ENCODE measurements around the gene INHBE.
A peak's percentile ranks its signal among the peaks of the same experiment; 100 is the strongest.

The INHBE gene

DNA sequence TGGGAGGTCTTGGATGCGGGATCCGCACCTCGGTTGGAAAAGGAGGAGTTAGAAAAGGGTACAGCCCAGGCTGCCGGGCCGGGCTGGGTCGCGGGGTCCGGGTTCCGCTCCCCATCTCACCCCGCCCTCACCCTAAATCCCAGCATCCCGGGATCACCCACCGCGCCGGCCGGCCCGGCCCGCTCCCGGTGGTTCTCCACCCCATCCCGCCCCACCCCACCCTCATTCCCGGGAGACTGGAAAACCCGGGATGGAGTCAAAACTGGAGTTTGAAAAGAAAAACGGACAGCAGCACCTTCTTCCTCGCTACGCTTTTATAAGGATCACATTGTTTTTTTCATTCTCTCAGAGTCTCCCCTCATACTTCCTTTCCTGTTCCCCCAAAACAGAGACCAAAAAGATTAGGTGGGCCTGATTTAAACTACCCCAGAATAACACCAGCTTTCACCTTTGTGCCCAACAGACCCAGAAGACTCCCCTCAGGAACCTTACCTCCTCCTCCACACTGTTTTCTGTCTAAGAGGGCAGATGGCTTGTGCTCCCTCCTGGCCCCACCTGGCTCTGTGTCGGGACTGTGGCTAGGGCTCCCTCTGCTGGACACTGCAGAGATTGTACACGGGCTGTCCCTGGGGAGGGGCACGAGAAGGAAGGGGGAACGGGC is 7.3 kb downstream of the INHBE start (continued):
- no peak for TF ChIP-seq ZNF433 (tag by site-specific recombination; IDR thresholded peaks at IDR 0.05; ENCODE audit: low read depth)
- TF ChIP-seq REPIN1 (tag by site-specific recombination; IDR thresholded peaks at IDR 0.05; ENCODE audit: low read depth), result no peak
- TF ChIP-seq, protein P1, sequence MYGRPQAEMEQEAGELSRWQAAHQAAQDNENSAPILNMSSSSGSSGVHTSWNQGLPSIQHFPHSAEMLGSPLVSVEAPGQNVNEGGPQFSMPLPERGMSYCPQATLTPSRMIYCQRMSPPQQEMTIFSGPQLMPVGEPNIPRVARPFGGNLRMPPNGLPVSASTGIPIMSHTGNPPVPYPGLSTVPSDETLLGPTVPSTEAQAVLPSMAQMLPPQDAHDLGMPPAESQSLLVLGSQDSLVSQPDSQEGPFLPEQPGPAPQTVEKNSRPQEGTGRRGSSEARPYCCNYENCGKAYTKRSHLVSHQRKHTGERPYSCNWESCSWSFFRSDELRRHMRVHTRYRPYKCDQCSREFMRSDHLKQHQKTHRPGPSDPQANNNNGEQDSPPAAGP (tag by site-specific recombination; IDR thresholded peaks at IDR 0.05), result peak; percentile 85; the same call in 1 of the 2 replicates
- no peak for TF ChIP-seq ZBTB1 (tag by site-specific recombination; IDR thresholded peaks at IDR 0.05)
- TF ChIP-seq, protein P2, sequence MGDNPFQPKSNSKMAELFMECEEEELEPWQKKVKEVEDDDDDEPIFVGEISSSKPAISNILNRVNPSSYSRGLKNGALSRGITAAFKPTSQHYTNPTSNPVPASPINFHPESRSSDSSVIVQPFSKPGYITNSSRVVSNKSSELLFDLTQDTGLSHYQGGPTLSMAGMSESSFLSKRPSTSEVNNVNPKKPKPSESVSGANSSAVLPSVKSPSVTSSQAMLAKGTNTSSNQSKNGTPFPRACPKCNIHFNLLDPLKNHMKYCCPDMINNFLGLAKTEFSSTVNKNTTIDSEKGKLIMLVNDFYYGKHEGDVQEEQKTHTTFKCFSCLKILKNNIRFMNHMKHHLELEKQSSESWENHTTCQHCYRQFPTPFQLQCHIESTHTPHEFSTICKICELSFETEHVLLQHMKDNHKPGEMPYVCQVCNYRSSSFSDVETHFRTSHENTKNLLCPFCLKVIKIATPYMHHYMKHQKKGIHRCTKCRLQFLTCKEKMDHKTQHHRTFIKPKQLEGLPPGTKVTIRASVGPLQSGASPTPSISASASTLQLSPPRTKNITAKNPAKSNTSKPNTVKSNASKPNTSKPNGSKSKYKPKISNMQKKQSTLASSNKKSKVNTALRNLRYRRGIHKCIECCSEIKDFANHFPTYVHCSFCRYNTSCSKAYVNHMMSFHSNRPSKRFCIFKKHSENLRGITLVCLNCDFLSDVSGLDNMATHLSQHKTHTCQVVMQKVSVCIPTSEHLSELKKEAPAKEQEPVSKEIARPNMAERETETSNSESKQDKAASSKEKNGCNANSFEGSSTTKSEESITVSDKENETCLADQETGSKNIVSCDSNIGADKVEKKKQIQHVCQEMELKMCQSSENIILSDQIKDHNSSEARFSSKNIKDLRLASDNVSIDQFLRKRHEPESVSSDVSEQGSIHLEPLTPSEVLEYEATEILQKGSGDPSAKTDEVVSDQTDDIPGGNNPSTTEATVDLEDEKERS (tag by site-specific recombination; IDR thresholded peaks at IDR 0.05), result no peak
- TF ChIP-seq ZNF335 (tag by site-specific recombination; conservative IDR thresholded peaks at IDR 0.05), result peak; percentile 84
- TF ChIP-seq HOXC10 (CRISPR knock-in tag; IDR thresholded peaks at IDR 0.05), result no peak
- no peak for TF ChIP-seq ZNF16 (tag by site-specific recombination; IDR thresholded peaks at IDR 0.05; ENCODE audit: low read depth)
- TF ChIP-seq, protein P3, sequence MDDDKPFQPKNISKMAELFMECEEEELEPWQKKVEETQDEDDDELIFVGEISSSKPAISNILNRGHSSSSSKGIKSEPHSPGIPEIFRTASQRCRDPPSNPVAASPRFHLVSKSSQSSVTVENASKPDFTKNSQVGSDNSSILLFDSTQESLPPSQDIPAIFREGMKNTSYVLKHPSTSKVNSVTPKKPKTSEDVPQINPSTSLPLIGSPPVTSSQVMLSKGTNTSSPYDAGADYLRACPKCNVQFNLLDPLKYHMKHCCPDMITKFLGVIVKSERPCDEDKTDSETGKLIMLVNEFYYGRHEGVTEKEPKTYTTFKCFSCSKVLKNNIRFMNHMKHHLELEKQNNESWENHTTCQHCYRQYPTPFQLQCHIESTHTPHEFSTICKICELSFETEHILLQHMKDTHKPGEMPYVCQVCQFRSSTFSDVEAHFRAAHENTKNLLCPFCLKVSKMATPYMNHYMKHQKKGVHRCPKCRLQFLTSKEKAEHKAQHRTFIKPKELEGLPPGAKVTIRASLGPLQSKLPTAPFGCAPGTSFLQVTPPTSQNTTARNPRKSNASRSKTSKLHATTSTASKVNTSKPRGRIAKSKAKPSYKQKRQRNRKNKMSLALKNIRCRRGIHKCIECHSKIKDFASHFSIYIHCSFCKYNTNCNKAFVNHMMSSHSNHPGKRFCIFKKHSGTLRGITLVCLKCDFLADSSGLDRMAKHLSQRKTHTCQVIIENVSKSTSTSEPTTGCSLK (tag by site-specific recombination; IDR thresholded peaks at IDR 0.05), result no peak
- TF ChIP-seq YY1 (tag by site-specific recombination; IDR thresholded peaks at IDR 0.05), result no peak
- TF ChIP-seq, protein P4, sequence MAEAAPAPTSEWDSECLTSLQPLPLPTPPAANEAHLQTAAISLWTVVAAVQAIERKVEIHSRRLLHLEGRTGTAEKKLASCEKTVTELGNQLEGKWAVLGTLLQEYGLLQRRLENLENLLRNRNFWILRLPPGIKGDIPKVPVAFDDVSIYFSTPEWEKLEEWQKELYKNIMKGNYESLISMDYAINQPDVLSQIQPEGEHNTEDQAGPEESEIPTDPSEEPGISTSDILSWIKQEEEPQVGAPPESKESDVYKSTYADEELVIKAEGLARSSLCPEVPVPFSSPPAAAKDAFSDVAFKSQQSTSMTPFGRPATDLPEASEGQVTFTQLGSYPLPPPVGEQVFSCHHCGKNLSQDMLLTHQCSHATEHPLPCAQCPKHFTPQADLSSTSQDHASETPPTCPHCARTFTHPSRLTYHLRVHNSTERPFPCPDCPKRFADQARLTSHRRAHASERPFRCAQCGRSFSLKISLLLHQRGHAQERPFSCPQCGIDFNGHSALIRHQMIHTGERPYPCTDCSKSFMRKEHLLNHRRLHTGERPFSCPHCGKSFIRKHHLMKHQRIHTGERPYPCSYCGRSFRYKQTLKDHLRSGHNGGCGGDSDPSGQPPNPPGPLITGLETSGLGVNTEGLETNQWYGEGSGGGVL (tag by site-specific recombination; IDR thresholded peaks at IDR 0.05), result peak; percentile 54
- TF ChIP-seq ZNF248 (tag by site-specific recombination; IDR thresholded peaks at IDR 0.05), result no peak
- peak; percentile 70 for TF ChIP-seq ZBTB8A (tag by site-specific recombination; IDR thresholded peaks at IDR 0.05)
- no peak for TF ChIP-seq MEIS1 (CRISPR knock-in tag; IDR thresholded peaks at IDR 0.05; ENCODE audit: borderline replicate concordance)
- TF ChIP-seq ZNF558 (tag by site-specific recombination; IDR thresholded peaks at IDR 0.05), result peak; percentile 68; the same call in 1 of the 2 replicates
- TF ChIP-seq ZNF211 (tag by site-specific recombination; IDR thresholded peaks at IDR 0.05; ENCODE audit: low read depth), result no peak
- TF ChIP-seq ZNF274 (IDR thresholded peaks at IDR 0.05; ENCODE audit: low read length), result no peak
- no peak for TF ChIP-seq ZNF274 (tag by site-specific recombination; IDR thresholded peaks at IDR 0.05; ENCODE audit: borderline replicate concordance)
- peak; percentile 86 for TF ChIP-seq ZNF423 (tag by site-specific recombination; IDR thresholded peaks at IDR 0.05)
- TF ChIP-seq ZNF747 (tag by site-specific recombination; IDR thresholded peaks at IDR 0.05), result no peak
- TF ChIP-seq, protein P5, sequence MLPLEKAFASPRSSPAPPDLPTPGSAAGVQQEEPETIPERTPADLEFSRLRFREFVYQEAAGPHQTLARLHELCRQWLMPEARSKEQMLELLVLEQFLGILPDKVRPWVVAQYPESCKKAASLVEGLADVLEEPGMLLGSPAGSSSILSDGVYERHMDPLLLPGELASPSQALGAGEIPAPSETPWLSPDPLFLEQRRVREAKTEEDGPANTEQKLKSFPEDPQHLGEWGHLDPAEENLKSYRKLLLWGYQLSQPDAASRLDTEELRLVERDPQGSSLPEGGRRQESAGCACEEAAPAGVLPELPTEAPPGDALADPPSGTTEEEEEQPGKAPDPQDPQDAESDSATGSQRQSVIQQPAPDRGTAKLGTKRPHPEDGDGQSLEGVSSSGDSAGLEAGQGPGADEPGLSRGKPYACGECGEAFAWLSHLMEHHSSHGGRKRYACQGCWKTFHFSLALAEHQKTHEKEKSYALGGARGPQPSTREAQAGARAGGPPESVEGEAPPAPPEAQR (tag by site-specific recombination; IDR thresholded peaks at IDR 0.05), result 0 out of 2 replicates have a peak, but pooled peaks have one; percentile 29
- TF ChIP-seq, protein P6, sequence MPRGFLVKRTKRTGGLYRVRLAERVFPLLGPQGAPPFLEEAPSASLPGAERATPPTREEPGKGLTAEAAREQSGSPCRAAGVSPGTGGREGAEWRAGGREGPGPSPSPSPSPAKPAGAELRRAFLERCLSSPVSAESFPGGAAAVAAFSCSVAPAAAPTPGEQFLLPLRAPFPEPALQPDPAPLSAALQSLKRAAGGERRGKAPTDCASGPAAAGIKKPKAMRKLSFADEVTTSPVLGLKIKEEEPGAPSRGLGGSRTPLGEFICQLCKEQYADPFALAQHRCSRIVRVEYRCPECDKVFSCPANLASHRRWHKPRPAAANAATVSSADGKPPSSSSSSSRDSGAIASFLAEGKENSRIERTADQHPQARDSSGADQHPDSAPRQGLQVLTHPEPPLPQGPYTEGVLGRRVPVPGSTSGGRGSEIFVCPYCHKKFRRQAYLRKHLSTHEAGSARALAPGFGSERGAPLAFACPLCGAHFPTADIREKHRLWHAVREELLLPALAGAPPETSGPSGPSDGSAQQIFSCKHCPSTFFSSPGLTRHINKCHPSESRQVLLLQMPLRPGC (tag by site-specific recombination; IDR thresholded peaks at IDR 0.05), result no peak
- TF ChIP-seq WT1 (tag by site-specific recombination; IDR thresholded peaks at IDR 0.05), result no peak
- no peak for TF ChIP-seq ZNF10 (tag by site-specific recombination; IDR thresholded peaks at IDR 0.05)
- no peak for TF ChIP-seq ZNF792 (tag by site-specific recombination; IDR thresholded peaks at IDR 0.05)
- no peak for TF ChIP-seq ZNF266 (tag by site-specific recombination; IDR thresholded peaks at IDR 0.05; ENCODE audit: low read depth)
- TF ChIP-seq ZNF175 (tag by site-specific recombination; IDR thresholded peaks at IDR 0.05), result no peak
- TF ChIP-seq ZNF624 (tag by site-specific recombination; IDR thresholded peaks at IDR 0.05), result no peak
- TF ChIP-seq SCRT2 (tag by site-specific recombination; IDR thresholded peaks at IDR 0.05), result no peak
- TF ChIP-seq FEZF1 (tag by site-specific recombination; IDR thresholded peaks at IDR 0.05), result no peak
- no peak for TF ChIP-seq ZNF830 (tag by site-specific recombination; IDR thresholded peaks at IDR 0.05; ENCODE audit: low read depth)

Data from HEK293 (cell line).